Spinal cord (tissue), 10 donors: ENCODE results near the gene EHD2. TPM values are rescaled to one million over a fixed set of nuclear protein-coding genes. Genes with fewer than 3 reads are reported as not detected.

Experiments
- DNase-seq, 6 donors: peaks; one replicate each; pipeline versions ENCODE4 v3.0.0 to v3.0.0-alpha.2; 2013 to 2015; ENCODE audit warnings: low spot score in 6 of 6, low read depth in 4 of 6
- H3K27ac ChIP-seq: one replicate; pipeline ENCODE4 v1.5.1; 2013; ENCODE audit warnings: low read depth, low read length, control low read depth
- H3K27me3 ChIP-seq: one replicate; pipeline ENCODE4 v1.6.1; 2013; ENCODE audit warnings: low read length; ENCODE audit not compliant: control insufficient read depth, insufficient read depth
- H3K36me3 ChIP-seq: one replicate; pipeline ENCODE4 v1.6.1; 2013; ENCODE audit warnings: low read length; ENCODE audit not compliant: control insufficient read depth, insufficient read depth
- H3K4me1 ChIP-seq: one replicate; pipeline ENCODE4 v1.6.1; 2013; ENCODE audit warnings: low read length; ENCODE audit not compliant: control insufficient read depth, insufficient read depth
- H3K4me3 ChIP-seq: one replicate; pipeline ENCODE4 v1.5.1; 2013; ENCODE audit warnings: low read depth, low read length, control low read depth
- H3K9me3 ChIP-seq: one replicate; pipeline ENCODE4 v1.6.1; 2013; ENCODE audit warnings: low read length; ENCODE audit not compliant: control insufficient read depth, insufficient read depth
- WGBS: methylation state at CpG from one replicate; pipeline ENCODE4 v1.1.5; 2013; ENCODE audit warnings: missing lambda C conversion rate; ENCODE audit not compliant: insufficient coverage; 5-methylcytosine and 5-hydroxymethylcytosine counted together
- polyA plus RNA-seq, 2 donors: library from polyadenylated mRNA; unstranded; fragments of 120-200 nt; gene quantifications; one replicate each; pipeline ENCODE4 v1.2.1, GENCODE V29; 2013; ENCODE audit not compliant: insufficient read length in 2 of 2
- total RNA-seq, 2 donors: library from RNA; depleted of rRNA in 1 of 2; stranded (reverse); fragments of 120-200 nt in 1 of 2; fragments of >200 nt in 1 of 2; gene quantifications; one replicate each; pipeline versions ENCODE4 v1.2.3 to v1.2.4, GENCODE V29; 2013 to 2014
- donor health status: healthy.

The EHD2 gene
- total and polyA plus RNA-seq, 4 donors: 16.0 to 26.4 (median 20.3) TPM

DNA sequence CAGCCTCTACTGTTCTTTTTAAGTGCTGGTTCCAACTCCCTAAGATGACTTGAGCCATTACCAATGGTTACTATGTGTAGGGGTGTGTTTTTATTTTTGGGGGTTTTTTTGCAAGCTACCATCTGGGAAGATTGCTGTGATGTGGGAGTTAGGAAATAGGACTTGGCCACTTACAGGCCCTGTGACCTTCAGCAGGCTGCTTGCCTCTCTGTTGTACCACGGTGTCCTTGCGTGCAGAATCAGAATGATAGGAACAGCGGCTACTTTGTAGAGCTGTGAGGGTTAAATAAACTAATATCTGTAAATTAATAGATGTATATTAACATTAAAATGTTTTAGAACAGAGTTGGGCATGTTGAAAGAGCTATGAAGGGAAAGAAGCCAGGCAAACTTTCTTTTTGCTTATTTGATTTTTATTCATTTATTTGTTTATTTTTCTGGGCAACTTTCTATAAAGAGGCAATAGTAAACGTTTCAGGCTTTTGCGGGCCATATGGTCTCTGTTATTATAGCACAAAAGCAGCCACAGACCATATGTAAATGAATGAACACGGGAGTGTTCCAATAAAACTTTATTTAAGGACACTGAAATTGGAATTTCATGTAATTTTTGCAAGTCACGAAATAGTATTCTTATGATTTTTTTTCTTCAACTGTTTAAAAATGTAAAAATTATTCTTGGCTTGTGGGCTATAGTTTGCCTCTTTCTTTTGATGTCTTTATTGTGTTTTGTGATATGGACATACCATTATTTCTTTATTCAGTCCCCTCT, 26.4 kb upstream of the EHD2 start:
- no peak for DNase-seq
- Histone ChIP-seq H3K27ac (no peak overlapping the region), H3K4me3 (no peak overlapping the region), H3K4me1 (no peaks in the 10 kb centered on the region), H3K27me3 (no peaks in the 10 kb centered on the region), H3K9me3 (no peaks in the 10 kb centered on the region), H3K36me3 (peaks cover 39% of the 10 kb centered on the region)
- no CpG with 5 or more reads among the region's 7 CpGs for WGBS

DNA sequence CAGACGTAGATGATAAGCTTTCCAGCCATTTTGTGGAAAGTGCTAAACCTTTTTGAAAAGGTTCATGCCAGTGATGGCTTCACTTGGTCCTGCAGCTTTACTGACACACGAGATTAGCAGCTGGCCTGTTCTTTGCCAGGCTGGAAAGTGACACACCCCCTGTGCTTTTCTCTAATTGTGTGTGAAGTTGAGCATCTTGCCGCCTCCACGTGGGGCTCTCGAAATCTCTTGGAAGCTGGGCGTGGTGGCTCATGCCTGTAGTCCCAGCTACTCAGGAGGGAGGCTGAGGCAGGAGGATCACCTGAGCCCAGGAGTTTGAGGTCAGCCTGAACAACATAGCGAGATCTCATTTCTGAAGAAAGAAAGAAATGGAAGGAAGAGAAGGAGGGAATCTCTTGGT, 25.3 kb upstream of the EHD2 start:
- H3K4me3 ChIP-seq: no peak overlapping the region
- no peak overlapping the region for H3K27ac ChIP-seq
- WGBS: 83% methylated on average over 7 of the region's 7 CpGs
- no peak for DNase-seq
- H3K36me3 ChIP-seq: peaks cover 44% of the 10 kb centered on the region
- no peaks in the 10 kb centered on the region for H3K27me3 ChIP-seq
- no peaks in the 10 kb centered on the region for H3K4me1 ChIP-seq
- no peaks in the 10 kb centered on the region for H3K9me3 ChIP-seq

DNA sequence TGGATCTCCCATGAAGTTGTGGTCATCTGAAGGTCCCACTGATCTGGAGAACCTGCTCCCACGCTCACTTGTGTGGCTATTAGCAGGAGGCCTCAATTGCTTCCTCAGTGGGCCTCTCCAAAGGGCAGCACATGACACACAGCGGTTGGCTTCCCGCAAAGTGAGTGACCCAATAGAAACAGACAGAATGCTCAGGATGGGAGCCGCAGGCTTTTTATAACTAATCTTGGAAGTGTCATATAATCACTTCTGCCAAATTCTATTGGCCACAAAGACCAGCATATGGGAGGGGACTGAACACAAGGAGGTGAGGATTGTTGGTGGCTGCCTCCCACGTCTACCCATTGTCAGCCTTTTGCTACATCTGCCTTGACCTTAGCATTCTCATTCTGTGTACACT, 22.1 kb upstream of the EHD2 start:
- H3K4me1 ChIP-seq: no peaks in the 10 kb centered on the region
- H3K4me3 ChIP-seq: no peak overlapping the region
- H3K9me3 ChIP-seq: no peaks in the 10 kb centered on the region
- H3K36me3 ChIP-seq: peaks cover 51% of the 10 kb centered on the region
- 95% methylated on average over 2 of the region's 5 CpGs for WGBS
- no peak overlapping the region for H3K27ac ChIP-seq
- no peaks in the 10 kb centered on the region for H3K27me3 ChIP-seq
- no peak for DNase-seq

DNA sequence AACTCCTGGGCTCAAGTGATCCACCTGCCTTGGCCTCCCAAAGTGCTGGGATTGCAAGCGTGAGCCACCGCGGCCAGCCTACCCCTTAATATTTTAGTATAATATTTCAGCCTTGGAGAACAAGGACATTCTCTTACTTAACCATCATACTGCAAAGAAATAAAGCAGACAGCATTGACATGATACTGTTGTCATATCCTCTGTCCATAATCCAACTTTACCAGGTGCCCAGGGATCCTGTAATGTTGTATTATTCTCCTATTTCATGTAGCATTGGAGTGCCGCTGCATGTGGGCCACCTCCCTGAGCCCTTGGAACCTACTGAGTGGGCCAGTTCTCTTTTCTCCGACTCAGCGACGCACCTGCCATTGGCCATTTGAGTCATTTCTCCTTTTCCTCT, 21.4 kb upstream of the EHD2 start:
- no peaks in the 10 kb centered on the region for H3K27me3 ChIP-seq
- no peaks in the 10 kb centered on the region for H3K4me1 ChIP-seq
- no peaks in the 10 kb centered on the region for H3K9me3 ChIP-seq
- DNase-seq: no peak
- H3K4me3 ChIP-seq: no peak overlapping the region
- H3K36me3 ChIP-seq: peaks cover 55% of the 10 kb centered on the region
- WGBS: 83% methylated on average over 4 of the region's 7 CpGs
- H3K27ac ChIP-seq: no peak overlapping the region

DNA sequence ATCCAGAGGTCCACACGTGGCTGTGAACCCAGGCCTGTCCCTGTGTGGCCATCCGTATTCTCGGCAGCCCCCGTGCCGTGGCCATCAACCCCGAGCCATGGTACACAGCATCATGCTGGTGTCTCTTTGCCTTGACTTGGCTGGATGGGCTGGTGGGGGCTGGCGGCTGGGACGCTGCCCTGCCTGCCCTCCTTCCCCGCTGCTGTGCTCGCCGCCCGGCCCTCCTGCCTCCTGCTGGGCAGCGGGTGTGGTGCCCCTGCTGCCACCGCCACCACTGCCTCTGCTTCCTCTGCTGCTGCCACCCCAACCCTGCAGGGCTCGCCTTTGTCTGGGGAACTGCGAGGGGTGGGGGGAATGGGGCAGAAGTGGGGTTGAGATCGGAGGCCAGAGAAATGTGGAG, 19.7 kb upstream of the EHD2 start:
- WGBS: 72% methylated on average over 15 of the region's 17 CpGs
- Histone ChIP-seq H3K4me1 (peaks cover 5% of the 10 kb centered on the region), H3K27ac (no peak overlapping the region), H3K4me3 (no peak overlapping the region), H3K27me3 (no peaks in the 10 kb centered on the region), H3K9me3 (no peaks in the 10 kb centered on the region), H3K36me3 (peaks cover 65% of the 10 kb centered on the region)
- DNase-seq: no peak

DNA sequence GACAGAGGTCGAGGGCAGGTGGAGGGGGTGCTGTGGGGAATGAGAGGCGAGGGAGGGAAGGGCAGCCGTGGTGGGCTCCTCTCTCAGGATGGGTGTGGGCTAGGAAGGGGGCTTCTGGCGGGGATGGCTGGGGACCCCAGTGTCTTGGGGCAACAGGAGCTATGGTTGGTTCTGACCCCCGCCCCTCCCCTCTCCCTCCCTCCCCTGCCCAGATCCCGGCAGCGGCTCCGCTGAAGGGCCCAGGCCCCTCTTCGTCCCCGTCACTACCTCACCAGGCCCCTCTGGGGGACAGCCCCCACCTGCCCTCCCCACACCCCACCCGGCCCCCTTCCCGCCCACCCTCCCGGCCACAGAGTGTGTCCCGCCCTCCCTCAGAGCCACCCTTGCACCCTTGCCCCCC, 19.3 kb upstream of the EHD2 start:
- Histone ChIP-seq H3K4me3 (no peak overlapping the region), H3K9me3 (no peaks in the 10 kb centered on the region), H3K4me1 (peaks cover 5% of the 10 kb centered on the region), H3K27me3 (no peaks in the 10 kb centered on the region), H3K36me3 (peaks cover 67% of the 10 kb centered on the region), H3K27ac (no peak overlapping the region)
- no peak for DNase-seq
- WGBS: no CpG with 5 or more reads among the region's 14 CpGs

DNA sequence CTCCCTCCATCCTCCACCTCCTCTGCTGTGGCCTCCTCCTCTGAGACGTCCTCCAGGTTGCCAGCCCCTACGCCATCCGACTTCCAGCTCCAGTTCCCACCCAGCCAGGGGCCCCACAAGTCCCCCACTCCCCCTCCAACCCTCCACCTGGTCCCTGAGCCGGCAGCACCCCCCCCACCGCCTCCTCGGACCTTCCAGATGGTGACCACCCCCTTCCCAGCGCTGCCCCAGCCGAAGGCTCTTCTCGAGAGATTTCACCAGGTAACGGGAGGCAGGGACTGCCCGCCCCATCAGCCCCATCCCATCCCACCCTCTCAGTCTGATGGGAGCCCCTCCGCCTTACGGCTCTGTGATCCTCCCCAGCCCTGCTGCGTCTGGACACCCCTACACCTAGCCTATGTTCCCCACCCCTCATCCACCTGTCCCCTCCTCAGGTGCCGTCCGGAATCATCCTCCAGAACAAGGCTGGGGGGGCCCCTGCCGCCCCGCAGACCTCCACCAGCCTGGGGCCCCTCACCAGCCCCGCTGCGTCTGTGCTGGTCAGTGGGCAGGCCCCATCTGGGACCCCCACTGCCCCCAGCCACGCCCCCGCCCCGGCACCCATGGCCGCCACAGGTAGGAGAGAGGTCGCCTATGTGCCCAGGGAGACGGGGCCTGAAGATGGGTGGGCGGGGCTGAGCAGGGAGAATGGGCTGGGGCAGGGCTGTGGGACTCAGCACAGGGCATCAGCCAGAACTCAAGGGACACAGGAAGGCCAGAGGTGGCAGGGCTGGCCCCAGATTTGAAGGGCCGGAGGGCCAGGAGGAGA, 18.6 kb upstream of the EHD2 start:
- Histone ChIP-seq H3K9me3 (no peaks in the 10 kb centered on the region), H3K36me3 (peaks cover 74% of the 10 kb centered on the region), H3K27ac (no peak overlapping the region), H3K27me3 (no peaks in the 10 kb centered on the region), H3K4me1 (peaks cover 5% of the 10 kb centered on the region), H3K4me3 (no peak overlapping the region)
- 93% methylated on average over 24 of the region's 28 CpGs for WGBS
- no peak for DNase-seq

DNA sequence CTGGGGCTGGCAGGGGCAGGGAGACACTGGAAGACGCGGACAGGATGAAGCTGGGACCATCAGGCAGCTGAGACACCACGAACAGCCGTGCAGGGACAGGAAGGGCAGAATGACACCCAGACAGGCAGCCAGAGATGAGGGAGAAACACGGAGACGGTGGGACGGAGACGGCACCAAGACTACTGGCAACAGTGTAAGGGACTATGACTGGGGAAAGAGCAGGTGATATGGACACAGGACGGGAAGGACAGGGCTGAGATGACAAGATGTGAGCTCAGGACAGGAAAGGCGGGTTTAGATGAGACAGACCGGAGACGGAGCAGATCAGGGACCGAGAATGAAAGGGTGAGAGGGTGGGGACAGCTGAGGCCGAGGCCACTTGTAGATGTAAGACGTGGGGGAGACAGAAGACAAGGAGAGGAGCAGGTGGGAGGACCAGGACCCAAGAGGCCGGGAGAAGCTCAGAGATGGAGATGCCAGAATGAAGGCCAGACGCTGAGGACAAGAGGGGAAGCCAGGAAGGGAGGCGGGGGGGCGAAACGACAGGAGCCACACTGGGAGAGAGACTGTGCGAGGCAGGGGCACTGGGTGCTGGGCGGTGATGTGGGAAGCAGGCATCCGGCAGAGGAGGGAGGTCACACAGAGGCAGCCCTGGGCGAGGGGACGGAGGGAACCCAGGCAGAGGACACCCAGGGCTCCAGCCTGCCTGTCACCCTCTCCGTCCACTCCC, 17.5 kb upstream of the EHD2 start:
- no peak for DNase-seq
- peaks cover 82% of the 10 kb centered on the region for H3K36me3 ChIP-seq
- peaks cover 5% of the 10 kb centered on the region for H3K4me1 ChIP-seq
- 93% methylated on average over 24 of the region's 26 CpGs for WGBS
- no peak overlapping the region for H3K27ac ChIP-seq
- no peaks in the 10 kb centered on the region for H3K9me3 ChIP-seq
- H3K4me3 ChIP-seq: no peak overlapping the region
- H3K27me3 ChIP-seq: no peaks in the 10 kb centered on the region

DNA sequence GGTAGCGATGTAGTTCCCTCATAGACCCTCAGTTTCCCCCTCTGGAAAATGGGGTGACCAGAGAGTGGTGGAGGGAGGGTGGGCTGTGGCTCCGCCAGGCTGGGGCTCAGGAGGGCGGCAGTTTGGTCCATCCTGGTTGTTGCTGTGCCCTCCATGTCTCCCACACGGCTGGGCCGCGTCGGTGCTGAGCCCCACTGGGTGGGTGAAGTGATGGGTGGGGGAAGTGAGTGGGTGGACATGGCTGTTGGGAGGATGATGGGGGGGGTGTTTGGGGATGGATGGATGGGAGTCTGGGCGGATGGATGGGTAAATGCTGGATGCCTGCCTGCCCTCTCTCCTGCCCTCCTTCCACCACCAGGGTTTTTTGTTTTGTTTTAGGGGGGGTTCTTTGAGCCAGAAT, 16.6 kb upstream of the EHD2 start:
- no peak for DNase-seq
- Histone ChIP-seq H3K27me3 (no peaks in the 10 kb centered on the region), H3K4me1 (peaks cover 5% of the 10 kb centered on the region), H3K4me3 (no peak overlapping the region), H3K36me3 (peaks cover 88% of the 10 kb centered on the region), H3K27ac (no peak overlapping the region), H3K9me3 (no peaks in the 10 kb centered on the region)
- 100% methylated on average over 2 of the region's 8 CpGs for WGBS
